H9 (cell line): Measurements from ENCODE around the gene THSD4. TPM values are rescaled to one million over a fixed set of nuclear protein-coding genes. Genes with fewer than 3 reads are reported as not detected.

ENCODE experiments used
- DNase-seq: peaks from one replicate; pipeline ENCODE4 v3.0.0-alpha.2; 2017
- H2AFZ ChIP-seq: one replicate; pipeline ENCODE4 v1.6.1; 2013; ENCODE audit warnings: mild to moderate bottlenecking, low read length, control low read depth, moderate library complexity
- H2AK5ac ChIP-seq: 2 replicates; pipeline ENCODE4 v1.6.1; 2013; ENCODE audit warnings: low read length, control low read depth, mixed read lengths; ENCODE audit not compliant: insufficient read length
- H2BK120ac ChIP-seq: one replicate; pipeline ENCODE4 v1.6.1; 2013; ENCODE audit warnings: low read depth, mild to moderate bottlenecking, low read length, control low read depth, inconsistent platforms; ENCODE audit not compliant: poor library complexity, severe bottlenecking
- H2BK12ac ChIP-seq: 2 replicates; pipeline ENCODE4 v1.6.1; 2013; ENCODE audit warnings: low read length, control low read depth, mixed read lengths, low read depth; ENCODE audit not compliant: insufficient read length
- H2BK15ac ChIP-seq: 2 replicates; pipeline ENCODE4 v1.6.1; 2013; ENCODE audit warnings: low read depth, low read length, control low read depth
- H2BK20ac ChIP-seq: one replicate; pipeline ENCODE4 v1.6.1; 2013; ENCODE audit warnings: low read depth, mild to moderate bottlenecking, low read length, control low read depth, inconsistent platforms; ENCODE audit not compliant: poor library complexity, severe bottlenecking
- H2BK5ac ChIP-seq: 2 replicates; pipeline ENCODE4 v1.6.1; 2013; ENCODE audit warnings: low read length, control low read depth, mixed read lengths; ENCODE audit not compliant: insufficient read length
- H3K14ac ChIP-seq: 2 replicates; pipeline ENCODE4 v1.6.1; 2013; ENCODE audit warnings: low read length, control low read depth; ENCODE audit not compliant: insufficient read depth
- H3K18ac ChIP-seq: 2 replicates; pipeline ENCODE4 v1.6.1; 2013; ENCODE audit warnings: low read depth, mild to moderate bottlenecking, mixed read lengths, low read length, control low read depth; ENCODE audit not compliant: insufficient read length
- H3K23ac ChIP-seq: 2 replicates; pipeline ENCODE4 v1.6.1; 2013; ENCODE audit warnings: low read length, control low read depth, mixed read lengths, low read depth; ENCODE audit not compliant: insufficient read length
- H3K23me2 ChIP-seq: 2 replicates; pipeline ENCODE4 v1.6.1; 2013; ENCODE audit warnings: low read depth, mild to moderate bottlenecking, mixed read lengths, low read length, control low read depth; ENCODE audit not compliant: insufficient read length, poor library complexity, severe bottlenecking
- H3K27ac ChIP-seq: 2 replicates; pipeline ENCODE4 v1.5.1; 2013; ENCODE audit warnings: low read length, control low read depth, mixed read lengths, low read depth; ENCODE audit not compliant: insufficient read length
- H3K27me3 ChIP-seq: 2 replicates; pipeline ENCODE4 v1.6.1; 2013; ENCODE audit warnings: low read length, control low read depth, inconsistent platforms; ENCODE audit not compliant: insufficient read depth
- H3K4ac ChIP-seq: 2 replicates; pipeline ENCODE4 v1.6.1; 2013; ENCODE audit warnings: low read depth, mild to moderate bottlenecking, control low read depth, inconsistent platforms, low read length, moderate library complexity
- H3K4me1 ChIP-seq: 2 replicates; pipeline ENCODE4 v1.6.1; 2013; ENCODE audit warnings: low read length, control low read depth, inconsistent platforms; ENCODE audit not compliant: insufficient read depth
- H3K4me2 ChIP-seq: 2 replicates; pipeline ENCODE4 v1.6.1; 2013; ENCODE audit warnings: low read length, control low read depth, mixed read lengths; ENCODE audit not compliant: insufficient read length, insufficient read depth
- H3K56ac ChIP-seq: 2 replicates; pipeline ENCODE4 v1.6.1; 2013; ENCODE audit warnings: low read depth, mild to moderate bottlenecking, mixed read lengths, low read length, control low read depth; ENCODE audit not compliant: insufficient read length
- H3K79me1 ChIP-seq: 2 replicates; pipeline ENCODE4 v1.6.1; 2013; ENCODE audit warnings: low read depth, mild to moderate bottlenecking, moderate library complexity, low read length, control low read depth, inconsistent platforms; ENCODE audit not compliant: insufficient read depth, poor library complexity, severe bottlenecking
- H3K79me2 ChIP-seq: 2 replicates; pipeline ENCODE4 v1.6.1; 2013; ENCODE audit warnings: low read length, control low read depth, inconsistent platforms; ENCODE audit not compliant: insufficient read depth
- H3K9ac ChIP-seq: 2 replicates; pipeline ENCODE4 v1.6.1; 2013; ENCODE audit warnings: low read length, control low read depth, mixed read lengths; ENCODE audit not compliant: insufficient read length; ENCODE audit errors: extremely low read depth
- H3K9me3 ChIP-seq: one replicate; pipeline ENCODE4 v1.6.1; 2013; ENCODE audit warnings: low read depth, low read length, inconsistent platforms; ENCODE audit not compliant: control insufficient read depth
- H3T11ph ChIP-seq: one replicate; pipeline ENCODE4 v1.6.1; 2013; ENCODE audit warnings: mild to moderate bottlenecking, low read length, control low read depth, inconsistent platforms
- H4K20me1 ChIP-seq: one replicate; pipeline ENCODE4 v1.6.1; 2013; ENCODE audit not compliant: control insufficient read depth, insufficient read length, insufficient read depth
- H4K5ac ChIP-seq: 2 replicates; pipeline ENCODE4 v1.6.1; 2013; ENCODE audit warnings: low read depth, mild to moderate bottlenecking, mixed read lengths, low read length, control low read depth; ENCODE audit not compliant: insufficient read length
- H4K8ac ChIP-seq: replicated peaks from 2 replicates; pipeline ENCODE4 v1.6.1; 2013; ENCODE audit warnings: low read length, control low read depth, mixed read lengths, low read depth; ENCODE audit not compliant: insufficient read length
- H4K91ac ChIP-seq: 2 replicates; pipeline ENCODE4 v1.6.1; 2013; ENCODE audit warnings: low read depth, mild to moderate bottlenecking, moderate library complexity, mixed read lengths, low read length, control low read depth; ENCODE audit not compliant: insufficient read length
- H3K27ac Mint-ChIP-seq, 3 experiments: 2 replicates in 2 of 3; 3 replicates in 1 of 3; pipeline ENCODE4 v1.8.0; 2020 to 2021; ENCODE audit warnings: mixed read lengths in 3 of 3, mild to moderate bottlenecking in 1 of 3, moderate library complexity in 1 of 3
- H3K27me3 Mint-ChIP-seq: 2 replicates; pipeline ENCODE4 v1.8.0; 2021; ENCODE audit warnings: low read depth, mild to moderate bottlenecking, moderate library complexity, mixed read lengths
- H3K36me3 Mint-ChIP-seq, 3 experiments: 2 replicates in 2 of 3; 3 replicates in 1 of 3; pipeline ENCODE4 v1.8.0; 2020 to 2021; ENCODE audit warnings: low read depth in 3 of 3, mixed read lengths in 3 of 3; ENCODE audit not compliant: insufficient read depth in 1 of 3
- H3K4me1 Mint-ChIP-seq, 2 experiments: 2 replicates each; pipeline ENCODE4 v1.8.0; 2020; ENCODE audit warnings: mixed read lengths in 2 of 2
- H3K4me3 Mint-ChIP-seq, 2 experiments: 2 replicates in 1 of 2; 3 replicates in 1 of 2; pipeline ENCODE4 v1.8.0; 2020 to 2021; ENCODE audit warnings: mild to moderate bottlenecking in 2 of 2, mixed read lengths in 2 of 2, moderate library complexity in 1 of 2
- H3K9me3 Mint-ChIP-seq, 2 experiments: 2 replicates in 1 of 2; 3 replicates in 1 of 2; pipeline ENCODE4 v1.8.0; 2020; ENCODE audit warnings: mild to moderate bottlenecking in 2 of 2, mixed read lengths in 2 of 2, moderate library complexity in 1 of 2
- WGBS: extraction: QIAGEN DNeasy Blood & Tissue Kit; methylation state at CpG from one replicate; pipeline ENCODE4 v1.1.7; 2013; ENCODE audit warnings: missing lambda C conversion rate, low lambda C conversion rate, mixed read lengths; ENCODE audit not compliant: insufficient read length; ENCODE audit errors: extremely low coverage; 5-methylcytosine and 5-hydroxymethylcytosine counted together
- total RNA-seq: library from RNA; stranded (reverse); gene quantifications from 2 replicates; pipeline ENCODE4 v1.2.1, GENCODE V29; 2021
- TF ChIP-seq, protein P1 (sequence below): fragments of 200-600 bp; sonication (generic); conservative IDR thresholded peaks from 3 replicates; pipeline ENCODE4 v1.8.0; 2021; ENCODE audit warnings: antibody characterized with exemption, mild to moderate bottlenecking

THSD4 gene
- total RNA-seq, 1 experiment from 2014 or later = 5.5 TPM

DNA sequence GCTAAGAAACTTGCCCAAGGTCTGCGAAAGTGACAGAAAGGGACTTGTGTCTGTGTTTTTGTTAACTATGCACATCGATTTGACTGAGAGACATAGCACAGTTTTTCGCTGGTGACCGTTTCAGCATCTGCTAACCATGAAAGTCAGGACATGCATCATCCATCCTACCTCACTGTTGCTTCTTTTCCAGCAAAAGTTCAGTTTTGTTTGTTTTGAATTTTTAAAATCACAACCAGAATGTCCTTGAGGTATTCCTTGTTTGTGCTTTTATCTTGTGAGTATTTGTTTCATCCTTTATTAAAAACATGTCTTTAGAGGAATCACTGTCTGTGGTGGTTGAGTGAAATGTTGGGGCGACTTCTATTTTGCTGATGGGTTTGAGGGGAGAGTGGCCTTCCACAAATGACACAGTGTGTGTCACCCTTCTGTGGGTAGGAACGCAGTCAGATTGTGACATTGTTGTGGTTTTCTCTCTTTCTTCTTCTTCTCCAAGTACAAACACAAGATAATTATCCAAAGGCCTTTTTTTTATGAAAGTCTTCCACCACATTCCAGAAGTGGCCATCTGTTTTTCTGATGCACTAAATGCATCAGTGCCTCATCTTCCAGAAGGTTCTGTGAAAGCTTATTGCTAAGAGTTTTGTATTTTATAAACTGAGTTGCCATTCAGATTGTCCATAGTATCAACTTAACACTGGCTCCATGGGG lies 480.7 kb downstream of the THSD4 start:
- H3K9me3 Mint-ChIP-seq = peaks cover 6 to 11% of the 10 kb centered on the region in 2 experiments; a peak in 4 of 5 replicates
- Histone ChIP-seq H2AK5ac (no peak overlapping the region), H3K4me1 (peaks cover 2% of the 10 kb centered on the region), H3K56ac (no peak overlapping the region), H3K14ac (no peak overlapping the region), H3K27ac (no peak overlapping the region), H3K4ac (no peak overlapping the region), H4K5ac (no peak overlapping the region), H3K4me2 (no peak overlapping the region), H3K23me2 (no peaks in the 10 kb centered on the region), H2BK15ac (no peak overlapping the region), H2AFZ (no peak overlapping the region), H2BK20ac (no peak overlapping the region), H3K79me1 (no peaks in the 10 kb centered on the region), H4K20me1 (no peaks in the 10 kb centered on the region), H3K9ac (no peak overlapping the region), H4K91ac (no peak overlapping the region), H3T11ph (no peak overlapping the region), H4K8ac (no peak overlapping the region), H3K79me2 (no peaks in the 10 kb centered on the region), H2BK5ac (no peak overlapping the region), H3K9me3 (no peaks in the 10 kb centered on the region), H2BK12ac (no peak overlapping the region), H2BK120ac (no peak overlapping the region), H3K18ac (no peak overlapping the region), H3K23ac (no peak overlapping the region), H3K27me3 (no peaks in the 10 kb centered on the region)
- no peak overlapping the region for H3K4me3 Mint-ChIP-seq
- no peaks in the 10 kb centered on the region for H3K27me3 Mint-ChIP-seq
- no peak overlapping the region for H3K27ac Mint-ChIP-seq
- DNase-seq = no peak
- peaks cover 4 to 17% (median 6%) of the 10 kb centered on the region in 3 experiments; a peak in 6 of 7 replicates for H3K36me3 Mint-ChIP-seq
- no CpG with 5 or more reads among the region's 6 CpGs for WGBS
- peaks cover 26 to 36% of the 10 kb centered on the region in 2 experiments for H3K4me1 Mint-ChIP-seq
- TF ChIP-seq, protein P1, sequence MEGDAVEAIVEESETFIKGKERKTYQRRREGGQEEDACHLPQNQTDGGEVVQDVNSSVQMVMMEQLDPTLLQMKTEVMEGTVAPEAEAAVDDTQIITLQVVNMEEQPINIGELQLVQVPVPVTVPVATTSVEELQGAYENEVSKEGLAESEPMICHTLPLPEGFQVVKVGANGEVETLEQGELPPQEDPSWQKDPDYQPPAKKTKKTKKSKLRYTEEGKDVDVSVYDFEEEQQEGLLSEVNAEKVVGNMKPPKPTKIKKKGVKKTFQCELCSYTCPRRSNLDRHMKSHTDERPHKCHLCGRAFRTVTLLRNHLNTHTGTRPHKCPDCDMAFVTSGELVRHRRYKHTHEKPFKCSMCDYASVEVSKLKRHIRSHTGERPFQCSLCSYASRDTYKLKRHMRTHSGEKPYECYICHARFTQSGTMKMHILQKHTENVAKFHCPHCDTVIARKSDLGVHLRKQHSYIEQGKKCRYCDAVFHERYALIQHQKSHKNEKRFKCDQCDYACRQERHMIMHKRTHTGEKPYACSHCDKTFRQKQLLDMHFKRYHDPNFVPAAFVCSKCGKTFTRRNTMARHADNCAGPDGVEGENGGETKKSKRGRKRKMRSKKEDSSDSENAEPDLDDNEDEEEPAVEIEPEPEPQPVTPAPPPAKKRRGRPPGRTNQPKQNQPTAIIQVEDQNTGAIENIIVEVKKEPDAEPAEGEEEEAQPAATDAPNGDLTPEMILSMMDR = no peak
